Measurements from ENCODE around the gene PPP1R16B. TPM values are rescaled to one million over a fixed set of nuclear protein-coding genes. Genes with fewer than 3 reads are reported as not detected.

PPP1R16B gene
- total and polyA plus RNA-seq, 4 donors, result 2.6 to 15.0 (median 7.1) TPM

- ATAC-seq (ENCODE audit: insufficient read depth, low FRiP score) (no peak), DNase-seq (no peak)
- H3K9me3 ChIP-seq (ENCODE audit: control insufficient read depth in 4 of 4, insufficient read depth in 3 of 4, low read length in 3 of 4), result peaks cover 0 to 16% (median 0%) of the 10 kb centered on the region in 4 donors
- H3K4me1 ChIP-seq (ENCODE audit: control insufficient read depth in 5 of 5, insufficient read depth in 5 of 5, low read length in 5 of 5), result no peaks in the 10 kb centered on the region
- H3K4me3 ChIP-seq, result no peak overlapping the region
- H3K36me3 ChIP-seq (ENCODE audit: control insufficient read depth in 4 of 4, insufficient read depth in 4 of 4, low read length in 4 of 4), result no peaks in the 10 kb centered on the region
- H3K27ac ChIP-seq (ENCODE audit: low read depth in 1 of 2, low read length in 1 of 2), result no peak overlapping the region
- H3K9ac ChIP-seq (ENCODE audit: insufficient read depth in 1 of 2, low read length in 2 of 2), result no peak overlapping the region
- no peaks in the 10 kb centered on the region for H3K27me3 ChIP-seq (ENCODE audit: control insufficient read depth in 3 of 3, insufficient read depth in 3 of 3, low read length in 2 of 3)
- TF ChIP-seq CTCF (IDR thresholded peaks at IDR 0.05; ENCODE audit: control extremely low read depth, extremely low read depth), result no peak
- 87 to 93% methylated on average over 7 of the region's 7 CpGs for WGBS, 2 donors
Observed at GRCh38 chr20:38787870-38788269, 17.6 kb upstream of the PPP1R16B start.

- no peak for DNase-seq
- Histone ChIP-seq H3K36me3 (ENCODE audit: control insufficient read depth in 4 of 4, insufficient read depth in 4 of 4, low read length in 4 of 4) (no peaks in the 10 kb centered on the region), H3K27ac (ENCODE audit: low read depth in 1 of 2, low read length in 1 of 2) (no peak overlapping the region), H3K9ac (ENCODE audit: insufficient read depth in 1 of 2, low read length in 2 of 2) (no peak overlapping the region), H3K4me3 (no peak overlapping the region), H3K9me3 (ENCODE audit: control insufficient read depth in 4 of 4, insufficient read depth in 3 of 4, low read length in 3 of 4) (peaks cover 0 to 16% (median 0%) of the 10 kb centered on the region in 4 donors), H3K4me1 (ENCODE audit: control insufficient read depth in 5 of 5, insufficient read depth in 5 of 5, low read length in 5 of 5) (no peaks in the 10 kb centered on the region), H3K27me3 (ENCODE audit: control insufficient read depth in 3 of 3, insufficient read depth in 3 of 3, low read length in 2 of 3) (peaks cover 0 to 2% (median 0%) of the 10 kb centered on the region in 3 donors)
- no peak for TF ChIP-seq CTCF (IDR thresholded peaks at IDR 0.05; ENCODE audit: control extremely low read depth, extremely low read depth)
- 85 to 87% methylated on average over 6 to 7 of the region's 7 CpGs for WGBS, 2 donors
- no peak for ATAC-seq (ENCODE audit: insufficient read depth, low FRiP score)
Observed at GRCh38 chr20:38789503-38790199, 15.8 kb upstream of the PPP1R16B start.

- no peak overlapping the region for H3K9ac ChIP-seq (ENCODE audit: insufficient read depth in 1 of 2, low read length in 2 of 2)
- no peak overlapping the region for H3K4me3 ChIP-seq
- H3K4me1 ChIP-seq (ENCODE audit: control insufficient read depth in 5 of 5, insufficient read depth in 5 of 5, low read length in 5 of 5), result no peaks in the 10 kb centered on the region
- H3K27ac ChIP-seq (ENCODE audit: low read depth in 1 of 2, low read length in 1 of 2), result no peak overlapping the region
- DNase-seq, result peak in 1 of 3 donors; percentile 35
- no peak for TF ChIP-seq CTCF (IDR thresholded peaks at IDR 0.05; ENCODE audit: control extremely low read depth, extremely low read depth)
- no peaks in the 10 kb centered on the region for H3K36me3 ChIP-seq (ENCODE audit: control insufficient read depth in 4 of 4, insufficient read depth in 4 of 4, low read length in 4 of 4)
- WGBS, 2 donors, result 48 to 52% methylated on average over 16 of the region's 16 CpGs
- peaks cover 0 to 16% (median 0%) of the 10 kb centered on the region in 4 donors for H3K9me3 ChIP-seq (ENCODE audit: control insufficient read depth in 4 of 4, insufficient read depth in 3 of 4, low read length in 3 of 4)
- ATAC-seq (ENCODE audit: insufficient read depth, low FRiP score), result no peak
- peaks cover 0 to 2% (median 0%) of the 10 kb centered on the region in 3 donors for H3K27me3 ChIP-seq (ENCODE audit: control insufficient read depth in 3 of 3, insufficient read depth in 3 of 3, low read length in 2 of 3)
Observed at GRCh38 chr20:38790200-38791053, 15.1 kb upstream of the PPP1R16B start.

All from lung (tissue), 12 donors.